IPS-18a (cell line): ENCODE measurements around the gene SLC22A7.

Source experiments
- H3K27ac ChIP-seq: one replicate; pipeline ENCODE4 v1.5.1; 2013; ENCODE audit warnings: low read length
- H3K27me3 ChIP-seq: one replicate; pipeline ENCODE4 v1.6.1; 2013; ENCODE audit warnings: mild to moderate bottlenecking, low read length; ENCODE audit not compliant: control insufficient read depth, insufficient read depth
- H3K36me3 ChIP-seq: one replicate; pipeline ENCODE4 v1.6.1; 2013; ENCODE audit warnings: low read depth, low read length; ENCODE audit not compliant: control insufficient read depth
- H3K4me1 ChIP-seq: one replicate; pipeline ENCODE4 v1.6.1; 2013; ENCODE audit warnings: low read depth, low read length; ENCODE audit not compliant: control insufficient read depth
- H3K4me3 ChIP-seq: one replicate; pipeline ENCODE4 v1.5.1; 2013; ENCODE audit warnings: low read length
- H3K9ac ChIP-seq: one replicate; pipeline ENCODE4 v1.6.1; 2013; ENCODE audit warnings: mild to moderate bottlenecking, low read length, moderate library complexity
- H3K9me3 ChIP-seq: one replicate; pipeline ENCODE4 v1.6.1; 2013; ENCODE audit warnings: low read depth, low read length; ENCODE audit not compliant: control insufficient read depth

SLC22A7 gene

GRCh38 chr6:43297644-43298564, at the start of gene SLC22A7:
Gene SLC22A7 (plus strand): TSS chr6:43298260. CDS start chr6:43298359, 99 bp downstream.
- no peak within 1 kb of the TSS for H3K27ac ChIP-seq
- no peaks in the 10 kb centered on the region for H3K36me3 ChIP-seq
- no peaks in the 10 kb centered on the region for H3K9me3 ChIP-seq
- no peak within 1 kb of the TSS for H3K9ac ChIP-seq
- no peak within 1 kb of the TSS for H3K4me3 ChIP-seq
- no peaks in the 10 kb centered on the region for H3K4me1 ChIP-seq
- no peaks in the 10 kb centered on the region for H3K27me3 ChIP-seq

- Histone ChIP-seq H3K27ac (no peak overlapping the region), H3K36me3 (no peaks in the 10 kb centered on the region), H3K4me1 (peaks cover 6% of the 10 kb centered on the region), H3K9ac (no peak overlapping the region), H3K9me3 (no peaks in the 10 kb centered on the region), H3K27me3 (peaks cover 23% of the 10 kb centered on the region), H3K4me3 (no peak overlapping the region)
These were observed 49.3 kb upstream of the SLC22A7 start for GRCh38 chr6:43248791-43249190.

GRCh38 chr6:43250992-43251373, 47.1 kb upstream of the SLC22A7 start:
- H3K4me3 ChIP-seq, result no peak overlapping the region
- H3K36me3 ChIP-seq, result no peaks in the 10 kb centered on the region
- H3K4me1 ChIP-seq, result peaks cover 3% of the 10 kb centered on the region
- H3K9ac ChIP-seq, result no peak overlapping the region
- H3K27ac ChIP-seq, result no peak overlapping the region
- H3K27me3 ChIP-seq, result peaks cover under 1% of the 10 kb centered on the region
- no peaks in the 10 kb centered on the region for H3K9me3 ChIP-seq

GRCh38 chr6:43253401-43253800, 44.7 kb upstream of the SLC22A7 start:
- H3K9me3 ChIP-seq, result no peaks in the 10 kb centered on the region
- H3K4me3 ChIP-seq, result no peak overlapping the region
- H3K27me3 ChIP-seq, result no peaks in the 10 kb centered on the region
- H3K4me1 ChIP-seq, result no peaks in the 10 kb centered on the region
- no peaks in the 10 kb centered on the region for H3K36me3 ChIP-seq
- no peak overlapping the region for H3K27ac ChIP-seq
- H3K9ac ChIP-seq, result no peak overlapping the region

- Histone ChIP-seq H3K4me1 (no peaks in the 10 kb centered on the region), H3K36me3 (no peaks in the 10 kb centered on the region), H3K4me3 (no peak overlapping the region), H3K9ac (no peak overlapping the region), H3K9me3 (no peaks in the 10 kb centered on the region), H3K27me3 (no peaks in the 10 kb centered on the region), H3K27ac (no peak overlapping the region)
These were observed 43.8 kb upstream of the SLC22A7 start for GRCh38 chr6:43254138-43254817.

GRCh38 chr6:43254846-43255245, 43.2 kb upstream of the SLC22A7 start:
- H3K4me1 ChIP-seq, result no peaks in the 10 kb centered on the region
- no peak overlapping the region for H3K9ac ChIP-seq
- no peaks in the 10 kb centered on the region for H3K9me3 ChIP-seq
- no peak overlapping the region for H3K4me3 ChIP-seq
- no peaks in the 10 kb centered on the region for H3K36me3 ChIP-seq
- no peak overlapping the region for H3K27ac ChIP-seq
- no peaks in the 10 kb centered on the region for H3K27me3 ChIP-seq

- no peaks in the 10 kb centered on the region for H3K4me1 ChIP-seq
- H3K9ac ChIP-seq, result no peak overlapping the region
- no peak overlapping the region for H3K27ac ChIP-seq
- H3K9me3 ChIP-seq, result no peaks in the 10 kb centered on the region
- H3K27me3 ChIP-seq, result no peaks in the 10 kb centered on the region
- no peaks in the 10 kb centered on the region for H3K36me3 ChIP-seq
- no peak overlapping the region for H3K4me3 ChIP-seq
These were observed 42.5 kb upstream of the SLC22A7 start for GRCh38 chr6:43255408-43256054.

- H3K9ac ChIP-seq, result no peak overlapping the region
- H3K36me3 ChIP-seq, result no peaks in the 10 kb centered on the region
- H3K9me3 ChIP-seq, result no peaks in the 10 kb centered on the region
- no peaks in the 10 kb centered on the region for H3K4me1 ChIP-seq
- H3K27ac ChIP-seq, result no peak overlapping the region
- no peak overlapping the region for H3K4me3 ChIP-seq
- H3K27me3 ChIP-seq, result no peaks in the 10 kb centered on the region
These were observed 41.2 kb upstream of the SLC22A7 start for GRCh38 chr6:43256670-43257366.

GRCh38 chr6:43257367-43258145, 40.5 kb upstream of the SLC22A7 start:
- Histone ChIP-seq H3K9ac (no peak overlapping the region), H3K36me3 (no peaks in the 10 kb centered on the region), H3K27me3 (no peaks in the 10 kb centered on the region), H3K27ac (no peak overlapping the region), H3K4me3 (no peak overlapping the region), H3K9me3 (no peaks in the 10 kb centered on the region), H3K4me1 (no peaks in the 10 kb centered on the region)

- H3K4me3 ChIP-seq, result no peak overlapping the region
- no peaks in the 10 kb centered on the region for H3K36me3 ChIP-seq
- no peaks in the 10 kb centered on the region for H3K4me1 ChIP-seq
- no peak overlapping the region for H3K9ac ChIP-seq
- no peaks in the 10 kb centered on the region for H3K27me3 ChIP-seq
- no peak overlapping the region for H3K27ac ChIP-seq
- no peaks in the 10 kb centered on the region for H3K9me3 ChIP-seq
These were observed 39.9 kb upstream of the SLC22A7 start for GRCh38 chr6:43258180-43258579.
